Mesendoderm (in vitro differentiated cells): Measurements from ENCODE around the gene NOS2.

Experiments
- DNase-seq: peaks from one replicate; pipeline ENCODE4 v3.0.0; 2013
- H2AK5ac ChIP-seq: 2 replicates; pipeline ENCODE4 v1.6.1; 2013; ENCODE audit warnings: low read length, inconsistent platforms
- H2BK120ac ChIP-seq: 2 replicates; pipeline ENCODE4 v1.6.1; 2013; ENCODE audit warnings: low read depth, mild to moderate bottlenecking, low read length, moderate library complexity, mixed read lengths
- H2BK15ac ChIP-seq: replicated peaks from 2 replicates; pipeline ENCODE4 v1.6.1; 2013; ENCODE audit warnings: low read depth, mild to moderate bottlenecking, moderate library complexity
- H2BK5ac ChIP-seq: 2 replicates; pipeline ENCODE4 v1.6.1; 2013; ENCODE audit warnings: low read length, inconsistent platforms
- H3K18ac ChIP-seq: 2 replicates; pipeline ENCODE4 v1.6.1; 2013; ENCODE audit warnings: mild to moderate bottlenecking, low read length, mixed read lengths
- H3K23ac ChIP-seq: one replicate; pipeline ENCODE4 v1.6.1; 2013; ENCODE audit warnings: low read length
- H3K27ac ChIP-seq: 2 replicates; pipeline ENCODE4 v1.5.1; 2013; ENCODE audit warnings: low read depth, mild to moderate bottlenecking, inconsistent platforms, low read length, moderate library complexity
- H3K27me3 ChIP-seq: 2 replicates; pipeline ENCODE4 v1.6.1; 2013; ENCODE audit warnings: low read length, control low read depth, mild to moderate bottlenecking, inconsistent platforms; ENCODE audit not compliant: insufficient read depth, poor library complexity
- H3K36me3 ChIP-seq: 2 replicates; pipeline ENCODE4 v1.6.1; 2013; ENCODE audit warnings: low read length, inconsistent platforms; ENCODE audit not compliant: control insufficient read depth, insufficient read depth
- H3K4ac ChIP-seq: one replicate; pipeline ENCODE4 v1.6.1; 2013; ENCODE audit warnings: low read depth, mild to moderate bottlenecking, low read length, moderate library complexity
- H3K4me1 ChIP-seq: 2 replicates; pipeline ENCODE4 v1.6.1; 2013; ENCODE audit warnings: low read depth, low read length, inconsistent platforms; ENCODE audit not compliant: control insufficient read depth
- H3K4me2 ChIP-seq: 2 replicates; pipeline ENCODE4 v1.6.1; 2013; ENCODE audit warnings: low read length
- H3K4me3 ChIP-seq: 2 replicates; pipeline ENCODE4 v1.5.1; 2013; ENCODE audit warnings: mild to moderate bottlenecking, low read length
- H3K56ac ChIP-seq: one replicate; pipeline ENCODE4 v1.6.1; 2013; ENCODE audit warnings: low read length
- H3K79me1 ChIP-seq: 2 replicates; pipeline ENCODE4 v1.6.1; 2013; ENCODE audit warnings: low read length, inconsistent platforms
- H3K79me2 ChIP-seq: 2 replicates; pipeline ENCODE4 v1.6.1; 2013; ENCODE audit warnings: mild to moderate bottlenecking, low read length; ENCODE audit not compliant: control insufficient read depth, insufficient read depth
- H3K9ac ChIP-seq: 2 replicates; pipeline ENCODE4 v1.6.1; 2013; ENCODE audit warnings: low read length, inconsistent platforms
- H4K5ac ChIP-seq: one replicate; pipeline ENCODE4 v1.6.1; 2013; ENCODE audit warnings: low read length
- H4K8ac ChIP-seq: one replicate; pipeline ENCODE4 v1.6.1; 2013; ENCODE audit warnings: low read depth, mild to moderate bottlenecking, control low read depth, low read length, moderate library complexity
- WGBS: extraction: QIAGEN DNeasy Blood & Tissue Kit; methylation state at CpG from one replicate; pipeline ENCODE4 v1.1.7; 2013; ENCODE audit warnings: low lambda C conversion rate, missing lambda C conversion rate; ENCODE audit not compliant: insufficient coverage; ENCODE audit errors: extremely low coverage; 5-methylcytosine and 5-hydroxymethylcytosine counted together

The NOS2 gene

DNA sequence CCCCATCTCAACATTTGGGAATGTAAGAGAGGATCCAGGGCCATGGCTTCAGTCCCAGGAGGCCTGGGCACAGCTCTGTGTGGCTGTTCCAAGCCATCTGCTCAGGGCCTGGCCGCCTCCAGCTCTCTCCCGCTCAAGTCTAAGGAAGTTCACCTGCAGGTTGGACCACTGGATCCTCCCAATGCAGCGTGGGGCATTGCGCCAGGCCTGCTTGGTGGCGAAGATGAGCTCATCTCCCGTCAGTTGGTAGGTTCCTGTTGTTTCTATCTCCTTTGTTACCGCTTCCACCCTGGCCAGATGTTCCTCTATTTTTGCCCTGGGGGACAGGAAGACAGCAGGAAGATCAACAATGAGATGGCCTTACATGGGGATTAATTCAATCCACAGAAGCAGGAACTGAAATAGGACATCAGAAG is 17.5 kb downstream of the NOS2 start:
- H4K5ac ChIP-seq, result no peak overlapping the region
- H3K4me3 ChIP-seq, result no peak overlapping the region
- no peak overlapping the region for H2BK15ac ChIP-seq
- no peaks in the 10 kb centered on the region for H3K27me3 ChIP-seq
- H3K4ac ChIP-seq, result no peak overlapping the region
- no peaks in the 10 kb centered on the region for H3K4me1 ChIP-seq
- DNase-seq, result no peak
- no peaks in the 10 kb centered on the region for H3K36me3 ChIP-seq
- H2BK120ac ChIP-seq, result no peak overlapping the region
- no peaks in the 10 kb centered on the region for H3K79me2 ChIP-seq
- H3K18ac ChIP-seq, result no peak overlapping the region
- no peak overlapping the region for H3K27ac ChIP-seq
- no peak overlapping the region for H3K4me2 ChIP-seq
- no CpG with 5 or more reads among the region's 7 CpGs for WGBS
- no peak overlapping the region for H4K8ac ChIP-seq
- H2BK5ac ChIP-seq, result no peak overlapping the region
- H3K56ac ChIP-seq, result no peak overlapping the region
- no peak overlapping the region for H2AK5ac ChIP-seq
- no peak overlapping the region for H3K9ac ChIP-seq
- no peak overlapping the region for H3K23ac ChIP-seq
- no peaks in the 10 kb centered on the region for H3K79me1 ChIP-seq

DNA sequence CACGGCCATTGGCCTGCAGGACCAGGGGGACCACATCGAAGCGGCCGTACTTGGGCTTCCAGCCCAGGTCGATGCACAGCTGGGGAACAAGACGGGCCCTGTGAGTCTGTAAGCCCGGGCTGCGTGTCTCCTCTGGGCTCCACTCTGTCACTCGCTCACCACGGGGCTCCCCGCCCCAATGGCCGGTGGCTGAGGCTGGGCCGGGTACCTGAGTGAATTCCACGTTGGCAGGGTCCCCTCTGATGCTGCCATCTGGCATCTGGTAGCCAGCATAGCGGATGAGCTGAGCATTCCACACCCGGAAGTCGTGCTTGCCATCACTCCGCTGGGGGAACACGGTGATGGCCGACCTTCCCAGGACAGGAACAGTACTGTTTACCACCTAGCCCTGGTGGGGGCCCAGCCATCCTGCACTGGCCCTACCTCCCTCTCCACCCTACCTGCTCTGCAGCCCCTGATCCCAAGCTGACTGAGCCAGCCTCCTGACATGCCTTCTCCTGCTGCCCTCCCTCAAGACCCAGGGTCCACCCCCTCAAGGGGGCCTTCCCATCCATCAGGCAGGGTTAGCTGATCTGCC is 19.4 kb downstream of the NOS2 start:
- Histone ChIP-seq H2BK120ac (no peak overlapping the region), H3K4me3 (no peak overlapping the region), H3K9ac (no peak overlapping the region), H3K79me1 (no peaks in the 10 kb centered on the region), H3K27ac (no peak overlapping the region), H4K8ac (no peak overlapping the region), H3K23ac (no peak overlapping the region), H3K79me2 (no peaks in the 10 kb centered on the region), H2AK5ac (no peak overlapping the region), H3K18ac (no peak overlapping the region), H3K56ac (no peak overlapping the region), H3K4me2 (no peak overlapping the region), H4K5ac (no peak overlapping the region), H3K27me3 (no peaks in the 10 kb centered on the region), H3K36me3 (no peaks in the 10 kb centered on the region), H2BK15ac (no peak overlapping the region), H2BK5ac (no peak overlapping the region), H3K4me1 (peaks cover 6% of the 10 kb centered on the region), H3K4ac (no peak overlapping the region)
- DNase-seq, result no peak
- WGBS, result no CpG with 5 or more reads among the region's 20 CpGs

DNA sequence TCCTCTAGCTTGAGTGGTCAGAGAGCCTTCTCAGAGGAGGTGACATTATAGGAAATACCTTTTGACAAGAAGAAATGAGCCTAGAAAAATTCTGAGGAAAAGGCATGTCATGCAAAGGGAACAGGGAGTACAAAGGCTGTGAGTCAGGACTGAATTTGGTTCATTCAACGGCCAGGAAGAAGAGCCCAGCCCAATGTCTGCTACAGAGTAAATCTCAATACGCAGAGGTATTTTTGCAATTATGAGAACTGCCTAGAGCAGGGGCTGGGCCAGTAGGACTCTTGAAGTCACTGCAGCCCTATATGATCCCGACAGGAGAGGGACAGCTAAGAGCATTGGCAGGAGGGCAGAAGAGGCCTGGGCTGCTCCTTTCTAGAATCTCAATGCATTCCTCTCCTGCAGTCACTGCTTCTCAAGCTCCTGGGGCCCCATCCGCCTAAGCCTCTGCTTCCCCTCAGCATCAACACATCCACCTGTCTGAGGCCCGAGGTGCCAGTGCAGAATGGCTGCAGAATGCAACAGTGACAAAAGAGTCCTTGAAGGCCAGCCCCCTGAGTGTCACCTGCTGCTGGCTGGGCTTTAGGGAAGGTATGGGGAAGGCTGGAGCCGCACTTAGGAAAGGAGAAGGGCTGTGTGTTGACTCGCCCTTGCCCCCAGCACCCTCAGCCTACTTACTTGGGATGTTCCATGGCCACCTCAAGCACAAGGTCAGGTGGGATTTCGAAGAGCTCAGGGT is 20.1 kb downstream of the NOS2 start:
- Histone ChIP-seq H3K4me3 (no peak overlapping the region), H4K5ac (no peak overlapping the region), H3K4me2 (no peak overlapping the region), H3K18ac (no peak overlapping the region), H3K27ac (no peak overlapping the region), H2BK5ac (no peak overlapping the region), H3K4me1 (peaks cover 6% of the 10 kb centered on the region), H4K8ac (no peak overlapping the region), H3K79me1 (no peaks in the 10 kb centered on the region), H2AK5ac (no peak overlapping the region), H3K27me3 (no peaks in the 10 kb centered on the region), H3K9ac (no peak overlapping the region), H3K36me3 (no peaks in the 10 kb centered on the region), H3K56ac (no peak overlapping the region), H3K79me2 (no peaks in the 10 kb centered on the region), H2BK120ac (no peak overlapping the region), H2BK15ac (no peak overlapping the region), H3K23ac (no peak overlapping the region), H3K4ac (no peak overlapping the region)
- WGBS, result no CpG with 5 or more reads among the region's 8 CpGs
- no peak for DNase-seq

DNA sequence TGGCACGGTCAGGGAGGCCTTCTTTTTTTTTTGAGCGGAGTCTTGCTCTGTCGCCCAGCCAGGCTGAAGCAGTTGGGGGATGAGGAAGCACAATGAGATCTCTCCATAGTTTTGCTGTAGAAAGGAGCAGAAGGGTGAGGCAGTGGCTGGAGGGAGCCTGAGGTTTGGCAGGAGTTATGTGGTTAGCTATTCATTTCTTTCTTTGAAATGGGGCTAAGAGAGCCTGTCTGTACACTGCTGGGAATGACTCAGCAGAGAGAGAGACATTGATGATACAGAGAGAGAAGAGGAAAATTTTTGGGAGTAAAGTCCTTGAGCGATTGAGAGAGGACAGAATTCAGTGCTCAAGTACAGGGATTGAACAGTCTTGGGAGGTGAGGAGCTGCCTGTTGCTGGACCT is 22.1 kb downstream of the NOS2 start:
- Histone ChIP-seq H2AK5ac (no peak overlapping the region), H3K36me3 (no peaks in the 10 kb centered on the region), H3K4ac (no peak overlapping the region), H3K9ac (no peak overlapping the region), H3K4me1 (peaks cover 6% of the 10 kb centered on the region), H2BK5ac (no peak overlapping the region), H4K5ac (no peak overlapping the region), H2BK120ac (no peak overlapping the region), H3K79me2 (no peaks in the 10 kb centered on the region), H3K56ac (peak overlapping the region; percentile 47), H3K18ac (no peak overlapping the region), H4K8ac (no peak overlapping the region), H3K79me1 (no peaks in the 10 kb centered on the region), H2BK15ac (no peak overlapping the region), H3K4me3 (no peak overlapping the region), H3K23ac (no peak overlapping the region), H3K4me2 (no peak overlapping the region), H3K27ac (no peak overlapping the region), H3K27me3 (no peaks in the 10 kb centered on the region)
- no CpG with 5 or more reads among the region's 4 CpGs for WGBS
- DNase-seq, result no peak

DNA sequence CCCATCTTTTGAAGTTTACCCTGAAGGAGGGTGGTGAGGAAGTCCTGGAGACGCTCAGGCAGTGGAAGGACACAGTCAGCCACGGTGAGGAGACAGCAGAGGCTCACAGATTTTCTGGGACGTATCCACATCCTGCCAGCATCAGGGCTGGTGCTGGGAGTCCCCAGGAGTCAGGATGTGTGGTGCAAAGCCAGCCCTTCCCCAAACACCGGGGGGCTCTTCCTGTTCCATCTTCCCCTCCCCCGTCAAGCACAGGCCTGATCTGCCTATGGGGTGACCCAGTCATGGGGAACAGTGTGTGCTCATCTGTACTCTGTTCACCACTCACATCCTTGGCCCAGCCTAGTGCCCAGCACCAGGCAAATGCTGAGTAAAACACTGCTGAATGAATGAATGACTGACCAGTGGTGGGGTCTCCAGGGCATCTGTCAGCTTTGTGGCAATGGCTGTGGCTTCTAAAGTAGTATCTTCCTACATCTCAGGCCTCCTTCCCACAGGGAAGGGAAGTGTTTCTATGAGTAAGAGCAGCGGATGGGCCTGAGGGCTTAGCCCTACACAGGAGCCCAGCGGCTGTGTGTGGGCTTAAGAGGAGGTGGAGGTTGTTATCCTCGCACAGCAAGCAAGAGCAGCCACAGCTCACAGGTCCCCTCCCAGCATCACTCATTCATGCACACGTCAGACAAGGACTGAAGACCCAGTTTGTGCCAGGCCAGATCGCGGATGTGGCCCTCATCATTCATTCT is 23.3 kb downstream of the NOS2 start:
- Histone ChIP-seq H2AK5ac (no peak overlapping the region), H3K79me1 (no peaks in the 10 kb centered on the region), H4K5ac (no peak overlapping the region), H2BK120ac (no peak overlapping the region), H3K4ac (no peak overlapping the region), H3K4me3 (no peak overlapping the region), H3K56ac (no peak overlapping the region), H3K9ac (no peak overlapping the region), H3K23ac (no peak overlapping the region), H3K4me2 (no peak overlapping the region), H2BK5ac (no peak overlapping the region), H3K27me3 (no peaks in the 10 kb centered on the region), H3K79me2 (no peaks in the 10 kb centered on the region), H3K4me1 (peaks cover 6% of the 10 kb centered on the region), H3K27ac (no peak overlapping the region), H3K36me3 (no peaks in the 10 kb centered on the region), H4K8ac (no peak overlapping the region), H2BK15ac (no peak overlapping the region), H3K18ac (no peak overlapping the region)
- WGBS, result no CpG with 5 or more reads among the region's 11 CpGs
- peak; percentile 40 for DNase-seq
